NCI-H460 (cell line): ENCODE data around the gene STEAP1. TPM values are rescaled to one million over a fixed set of nuclear protein-coding genes. Genes with fewer than 3 reads are reported as not detected.
A peak's percentile ranks its signal among the peaks of the same experiment; 100 is the strongest.

ENCODE experiments used
- DNase-seq: peaks from one replicate; pipeline ENCODE4 v3.0.0-alpha.2; 2016; ENCODE audit warnings: low read depth; ENCODE audit errors: extremely low read depth
- total RNA-seq: library from RNA; depleted of rRNA; stranded (reverse); fragments of >200 nt; shearing (Covaris generic); gene quantifications from 2 replicates; pipeline ENCODE4 v1.2.3, GENCODE V29; 2014; rRNA removed

Gene STEAP1
- total RNA-seq, 1 experiment from 2014 or later = 3.6 TPM

DNA sequence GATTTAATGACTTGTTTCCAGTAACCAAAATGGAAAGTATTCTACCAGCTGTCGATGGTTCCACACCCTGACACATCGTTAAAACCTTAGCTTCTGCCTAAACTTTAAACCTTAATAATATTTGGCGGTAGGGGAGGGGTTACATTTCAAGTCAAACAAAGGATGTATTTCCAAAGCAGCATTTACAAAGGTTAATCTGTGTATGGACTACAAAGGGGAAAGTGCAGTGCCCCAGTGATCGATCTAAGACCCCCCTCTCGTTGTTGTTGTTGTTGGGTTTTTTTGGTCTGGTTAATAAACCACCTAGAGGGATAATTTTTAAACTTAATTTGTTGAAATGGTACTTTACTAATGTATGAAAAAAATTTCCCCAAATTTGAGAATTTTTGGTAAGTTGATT, 56.2 kb downstream of the STEAP1 start:
- no peak for DNase-seq

DNA sequence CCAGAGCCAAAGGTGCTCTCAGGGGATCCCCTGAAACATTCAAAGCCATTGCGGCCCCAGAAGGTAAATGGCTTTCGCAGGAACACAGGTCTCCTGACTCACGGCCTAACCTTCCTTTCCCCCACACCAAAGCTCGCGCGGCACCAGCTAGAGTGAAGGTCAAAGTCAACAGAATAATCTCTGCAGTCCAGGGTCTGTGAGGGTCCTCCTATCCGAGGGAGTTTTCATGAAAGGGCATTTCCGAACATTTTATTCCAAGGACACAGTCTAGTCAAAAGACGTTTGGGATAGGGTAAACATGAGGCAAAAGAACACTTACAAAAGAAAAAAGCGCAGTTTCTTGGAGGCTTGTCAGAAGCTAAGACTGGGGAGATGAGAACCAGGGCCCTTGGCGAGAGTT, 56.7 kb downstream of the STEAP1 start:
- no peak for DNase-seq

DNA sequence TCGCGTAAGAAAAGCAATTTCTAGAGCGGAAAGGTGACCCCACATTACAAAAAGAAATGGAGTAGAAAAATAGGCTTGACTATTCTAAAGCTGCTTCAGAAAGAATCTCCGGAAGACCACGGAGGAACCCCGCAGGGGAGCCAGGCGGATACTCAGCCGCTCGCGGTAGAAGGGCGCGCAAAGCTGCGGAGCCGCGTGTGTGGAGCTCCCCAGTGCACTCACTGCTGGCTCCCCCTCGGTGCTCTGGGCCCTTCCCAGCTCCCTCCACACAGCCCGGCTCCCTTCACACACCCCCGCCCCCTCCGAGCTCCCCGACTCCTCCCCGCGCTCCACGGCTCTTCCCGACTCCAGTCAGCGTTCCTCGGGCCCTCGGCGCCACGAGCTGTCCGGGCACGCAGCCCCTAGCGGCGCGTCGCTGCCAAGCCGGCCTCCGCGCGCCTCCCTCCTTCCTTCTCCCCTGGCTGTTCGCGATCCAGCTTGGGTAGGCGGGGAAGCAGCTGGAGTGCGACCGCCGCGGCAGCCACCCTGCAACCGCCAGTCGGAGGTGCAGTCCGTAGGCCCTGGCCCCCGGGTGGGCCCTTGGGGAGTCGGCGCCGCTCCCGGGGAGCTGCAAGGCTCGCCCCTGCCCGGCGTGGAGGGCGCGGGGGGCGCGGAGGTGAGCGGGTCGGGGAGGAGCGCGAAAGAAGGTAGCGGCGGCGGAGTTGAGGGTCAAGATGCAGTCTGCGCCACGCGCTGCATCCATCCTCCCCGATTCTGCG, 57.3 kb downstream of the STEAP1 start, which contains the start of gene STEAP2:
Gene STEAP2 (plus strand): TSS at position 350 of the 758 bp plus-strand sequence. CDS start 13,343 bp downstream, outside the sequence.
- peak; percentile 62 for DNase-seq

DNA sequence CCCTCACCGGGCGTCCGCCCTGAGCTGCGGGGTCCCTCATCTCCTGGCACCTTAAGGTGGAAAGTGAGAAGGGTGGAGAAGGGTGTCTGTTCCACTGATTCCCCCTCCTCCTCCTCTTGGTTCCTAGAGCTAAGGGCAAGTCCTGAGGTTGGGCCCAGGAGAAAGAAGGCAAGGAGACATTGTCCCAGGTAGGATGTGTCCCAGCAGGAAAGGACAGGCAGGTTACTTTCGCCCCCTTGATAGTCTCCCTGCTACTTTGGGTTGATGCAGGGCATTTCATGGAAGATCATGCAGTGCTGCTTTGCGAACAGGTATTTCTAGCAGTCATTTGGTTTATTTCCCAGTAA, 57.9 kb downstream of the STEAP1 start:
- no peak for DNase-seq

DNA sequence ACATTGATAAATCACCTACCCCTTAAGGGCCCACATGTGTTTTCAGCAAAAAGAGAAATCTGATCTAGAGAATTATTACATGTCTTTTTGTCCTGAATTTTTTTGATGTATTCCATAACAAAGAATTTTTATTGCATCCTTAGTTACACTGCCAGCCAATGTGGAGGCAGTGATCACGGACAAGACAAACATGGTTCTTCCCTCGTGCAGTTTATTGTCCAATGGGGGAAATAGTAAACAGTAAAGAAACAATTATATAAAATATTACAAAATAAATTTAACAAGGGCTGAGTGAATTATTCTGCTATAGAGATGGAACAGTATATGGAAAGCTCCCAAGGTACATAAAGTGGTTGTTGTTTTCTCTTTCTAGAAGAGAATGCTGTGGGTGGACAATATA, 59.3 kb downstream of the STEAP1 start:
- no peak for DNase-seq

Other genes starting within 250 kb of the STEAP1 start
- 2.1 and 2.2 TPM in 2 replicates for gene STEAP2, start 57.3 kb downstream of the STEAP1 start, total RNA-seq
- gene CFAP69, start 90.7 kb downstream of the STEAP1 start, total RNA-seq = 3.2 and 4.3 TPM in 2 replicates
- not detected in 2 replicates for gene FAM237B, start 166.8 kb downstream of the STEAP1 start, total RNA-seq
- 26.0 and 33.0 TPM in 2 replicates for gene GTPBP10, start 192.2 kb downstream of the STEAP1 start, total RNA-seq
- gene CLDN12, start 249.0 kb downstream of the STEAP1 start, total RNA-seq = 39.9 and 45.3 TPM in 2 replicates